H9 (cell line): ENCODE results near the gene PITPNM1. TPM values are rescaled to one million over a fixed set of nuclear protein-coding genes. Genes with fewer than 3 reads are reported as not detected.

Source experiments
- DNase-seq: peaks from one replicate; pipeline ENCODE4 v3.0.0-alpha.2; 2017
- H2AFZ ChIP-seq: one replicate; pipeline ENCODE4 v1.6.1; 2013; ENCODE audit warnings: mild to moderate bottlenecking, low read length, control low read depth, moderate library complexity
- H2AK5ac ChIP-seq: 2 replicates; pipeline ENCODE4 v1.6.1; 2013; ENCODE audit warnings: low read length, control low read depth, mixed read lengths; ENCODE audit not compliant: insufficient read length
- H2BK120ac ChIP-seq: one replicate; pipeline ENCODE4 v1.6.1; 2013; ENCODE audit warnings: low read depth, mild to moderate bottlenecking, low read length, control low read depth, inconsistent platforms; ENCODE audit not compliant: poor library complexity, severe bottlenecking
- H2BK12ac ChIP-seq: 2 replicates; pipeline ENCODE4 v1.6.1; 2013; ENCODE audit warnings: low read length, control low read depth, mixed read lengths, low read depth; ENCODE audit not compliant: insufficient read length
- H2BK15ac ChIP-seq: 2 replicates; pipeline ENCODE4 v1.6.1; 2013; ENCODE audit warnings: low read depth, low read length, control low read depth
- H2BK20ac ChIP-seq: one replicate; pipeline ENCODE4 v1.6.1; 2013; ENCODE audit warnings: low read depth, mild to moderate bottlenecking, low read length, control low read depth, inconsistent platforms; ENCODE audit not compliant: poor library complexity, severe bottlenecking
- H2BK5ac ChIP-seq: 2 replicates; pipeline ENCODE4 v1.6.1; 2013; ENCODE audit warnings: low read length, control low read depth, mixed read lengths; ENCODE audit not compliant: insufficient read length
- H3K14ac ChIP-seq: 2 replicates; pipeline ENCODE4 v1.6.1; 2013; ENCODE audit warnings: low read length, control low read depth; ENCODE audit not compliant: insufficient read depth
- H3K18ac ChIP-seq: 2 replicates; pipeline ENCODE4 v1.6.1; 2013; ENCODE audit warnings: low read depth, mild to moderate bottlenecking, mixed read lengths, low read length, control low read depth; ENCODE audit not compliant: insufficient read length
- H3K23ac ChIP-seq: 2 replicates; pipeline ENCODE4 v1.6.1; 2013; ENCODE audit warnings: low read length, control low read depth, mixed read lengths, low read depth; ENCODE audit not compliant: insufficient read length
- H3K23me2 ChIP-seq: 2 replicates; pipeline ENCODE4 v1.6.1; 2013; ENCODE audit warnings: low read depth, mild to moderate bottlenecking, mixed read lengths, low read length, control low read depth; ENCODE audit not compliant: insufficient read length, poor library complexity, severe bottlenecking
- H3K27ac ChIP-seq: 2 replicates; pipeline ENCODE4 v1.5.1; 2013; ENCODE audit warnings: low read length, control low read depth, mixed read lengths, low read depth; ENCODE audit not compliant: insufficient read length
- H3K27me3 ChIP-seq: 2 replicates; pipeline ENCODE4 v1.6.1; 2013; ENCODE audit warnings: low read length, control low read depth, inconsistent platforms; ENCODE audit not compliant: insufficient read depth
- H3K4ac ChIP-seq: 2 replicates; pipeline ENCODE4 v1.6.1; 2013; ENCODE audit warnings: low read depth, mild to moderate bottlenecking, control low read depth, inconsistent platforms, low read length, moderate library complexity
- H3K4me1 ChIP-seq: 2 replicates; pipeline ENCODE4 v1.6.1; 2013; ENCODE audit warnings: low read length, control low read depth, inconsistent platforms; ENCODE audit not compliant: insufficient read depth
- H3K4me2 ChIP-seq: 2 replicates; pipeline ENCODE4 v1.6.1; 2013; ENCODE audit warnings: low read length, control low read depth, mixed read lengths; ENCODE audit not compliant: insufficient read length, insufficient read depth
- H3K56ac ChIP-seq: 2 replicates; pipeline ENCODE4 v1.6.1; 2013; ENCODE audit warnings: low read depth, mild to moderate bottlenecking, mixed read lengths, low read length, control low read depth; ENCODE audit not compliant: insufficient read length
- H3K79me1 ChIP-seq: 2 replicates; pipeline ENCODE4 v1.6.1; 2013; ENCODE audit warnings: low read depth, mild to moderate bottlenecking, moderate library complexity, low read length, control low read depth, inconsistent platforms; ENCODE audit not compliant: insufficient read depth, poor library complexity, severe bottlenecking
- H3K79me2 ChIP-seq: 2 replicates; pipeline ENCODE4 v1.6.1; 2013; ENCODE audit warnings: low read length, control low read depth, inconsistent platforms; ENCODE audit not compliant: insufficient read depth
- H3K9ac ChIP-seq: 2 replicates; pipeline ENCODE4 v1.6.1; 2013; ENCODE audit warnings: low read length, control low read depth, mixed read lengths; ENCODE audit not compliant: insufficient read length; ENCODE audit errors: extremely low read depth
- H3K9me3 ChIP-seq: one replicate; pipeline ENCODE4 v1.6.1; 2013; ENCODE audit warnings: low read depth, low read length, inconsistent platforms; ENCODE audit not compliant: control insufficient read depth
- H3T11ph ChIP-seq: one replicate; pipeline ENCODE4 v1.6.1; 2013; ENCODE audit warnings: mild to moderate bottlenecking, low read length, control low read depth, inconsistent platforms
- H4K20me1 ChIP-seq: one replicate; pipeline ENCODE4 v1.6.1; 2013; ENCODE audit not compliant: control insufficient read depth, insufficient read length, insufficient read depth
- H4K5ac ChIP-seq: 2 replicates; pipeline ENCODE4 v1.6.1; 2013; ENCODE audit warnings: low read depth, mild to moderate bottlenecking, mixed read lengths, low read length, control low read depth; ENCODE audit not compliant: insufficient read length
- H4K8ac ChIP-seq: replicated peaks from 2 replicates; pipeline ENCODE4 v1.6.1; 2013; ENCODE audit warnings: low read length, control low read depth, mixed read lengths, low read depth; ENCODE audit not compliant: insufficient read length
- H4K91ac ChIP-seq: 2 replicates; pipeline ENCODE4 v1.6.1; 2013; ENCODE audit warnings: low read depth, mild to moderate bottlenecking, moderate library complexity, mixed read lengths, low read length, control low read depth; ENCODE audit not compliant: insufficient read length
- H3K27ac Mint-ChIP-seq, 3 experiments: 2 replicates in 2 of 3; 3 replicates in 1 of 3; pipeline ENCODE4 v1.8.0; 2020 to 2021; ENCODE audit warnings: mixed read lengths in 3 of 3, mild to moderate bottlenecking in 1 of 3, moderate library complexity in 1 of 3
- H3K27me3 Mint-ChIP-seq: 2 replicates; pipeline ENCODE4 v1.8.0; 2021; ENCODE audit warnings: low read depth, mild to moderate bottlenecking, moderate library complexity, mixed read lengths
- H3K36me3 Mint-ChIP-seq, 3 experiments: 2 replicates in 2 of 3; 3 replicates in 1 of 3; pipeline ENCODE4 v1.8.0; 2020 to 2021; ENCODE audit warnings: low read depth in 3 of 3, mixed read lengths in 3 of 3; ENCODE audit not compliant: insufficient read depth in 1 of 3
- H3K4me1 Mint-ChIP-seq, 2 experiments: 2 replicates each; pipeline ENCODE4 v1.8.0; 2020; ENCODE audit warnings: mixed read lengths in 2 of 2
- H3K4me3 Mint-ChIP-seq, 2 experiments: 2 replicates in 1 of 2; 3 replicates in 1 of 2; pipeline ENCODE4 v1.8.0; 2020 to 2021; ENCODE audit warnings: mild to moderate bottlenecking in 2 of 2, mixed read lengths in 2 of 2, moderate library complexity in 1 of 2
- H3K9me3 Mint-ChIP-seq, 2 experiments: 2 replicates in 1 of 2; 3 replicates in 1 of 2; pipeline ENCODE4 v1.8.0; 2020; ENCODE audit warnings: mild to moderate bottlenecking in 2 of 2, mixed read lengths in 2 of 2, moderate library complexity in 1 of 2
- WGBS: extraction: QIAGEN DNeasy Blood & Tissue Kit; methylation state at CpG from one replicate; pipeline ENCODE4 v1.1.7; 2013; ENCODE audit warnings: missing lambda C conversion rate, low lambda C conversion rate, mixed read lengths; ENCODE audit not compliant: insufficient read length; ENCODE audit errors: extremely low coverage; 5-methylcytosine and 5-hydroxymethylcytosine counted together
- total RNA-seq: library from RNA; stranded (reverse); gene quantifications from 2 replicates; pipeline ENCODE4 v1.2.1, GENCODE V29; 2021
- TF ChIP-seq, protein P1 (sequence below): fragments of 200-600 bp; sonication (generic); conservative IDR thresholded peaks from 3 replicates; pipeline ENCODE4 v1.8.0; 2021; ENCODE audit warnings: antibody characterized with exemption, mild to moderate bottlenecking

The PITPNM1 gene
- total RNA-seq, 1 experiment from 2014 or later = 43.5 TPM

DNA sequence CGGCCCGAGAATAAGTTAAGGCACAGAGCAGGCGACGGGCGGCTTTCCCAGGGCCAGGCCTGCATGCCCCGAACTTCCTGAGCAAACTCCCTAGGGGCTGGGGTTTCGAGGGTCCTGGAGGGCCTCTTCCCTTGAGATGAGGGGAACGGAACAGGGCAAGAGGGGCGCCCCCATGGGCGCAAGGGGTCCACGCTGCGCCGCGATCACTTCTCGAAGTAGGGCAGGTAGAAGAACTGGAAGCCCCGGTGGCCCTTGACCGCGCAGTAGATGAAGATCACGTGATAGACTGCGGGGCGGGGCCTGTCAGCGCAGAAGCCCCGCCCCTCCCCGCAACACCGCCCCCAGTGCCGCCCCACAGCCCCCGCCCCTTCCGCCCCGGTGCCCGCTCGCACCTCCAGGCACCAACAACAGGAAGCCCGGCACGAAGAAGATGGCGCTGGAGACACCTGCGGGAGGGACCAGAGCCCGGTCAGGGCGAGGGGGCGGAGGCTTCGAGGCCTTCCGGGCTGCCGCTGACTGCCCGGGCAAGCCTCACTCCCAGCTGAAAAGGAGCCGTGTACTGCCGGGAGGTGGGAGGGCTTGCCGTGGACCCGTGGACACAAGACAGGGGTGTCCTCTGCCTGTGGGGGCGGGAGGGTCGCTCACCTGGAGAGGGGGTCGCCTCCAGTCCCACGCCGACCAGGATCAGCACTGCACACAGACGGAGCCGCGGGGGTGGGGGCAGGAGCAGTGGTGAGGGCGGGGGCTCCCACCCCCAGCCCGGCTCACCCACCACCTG lies 40.6 kb downstream of the PITPNM1 start:
- whole genome bisulfite sequencing = no CpG with 5 or more reads among the region's 56 CpGs
- TF ChIP-seq, protein P1, sequence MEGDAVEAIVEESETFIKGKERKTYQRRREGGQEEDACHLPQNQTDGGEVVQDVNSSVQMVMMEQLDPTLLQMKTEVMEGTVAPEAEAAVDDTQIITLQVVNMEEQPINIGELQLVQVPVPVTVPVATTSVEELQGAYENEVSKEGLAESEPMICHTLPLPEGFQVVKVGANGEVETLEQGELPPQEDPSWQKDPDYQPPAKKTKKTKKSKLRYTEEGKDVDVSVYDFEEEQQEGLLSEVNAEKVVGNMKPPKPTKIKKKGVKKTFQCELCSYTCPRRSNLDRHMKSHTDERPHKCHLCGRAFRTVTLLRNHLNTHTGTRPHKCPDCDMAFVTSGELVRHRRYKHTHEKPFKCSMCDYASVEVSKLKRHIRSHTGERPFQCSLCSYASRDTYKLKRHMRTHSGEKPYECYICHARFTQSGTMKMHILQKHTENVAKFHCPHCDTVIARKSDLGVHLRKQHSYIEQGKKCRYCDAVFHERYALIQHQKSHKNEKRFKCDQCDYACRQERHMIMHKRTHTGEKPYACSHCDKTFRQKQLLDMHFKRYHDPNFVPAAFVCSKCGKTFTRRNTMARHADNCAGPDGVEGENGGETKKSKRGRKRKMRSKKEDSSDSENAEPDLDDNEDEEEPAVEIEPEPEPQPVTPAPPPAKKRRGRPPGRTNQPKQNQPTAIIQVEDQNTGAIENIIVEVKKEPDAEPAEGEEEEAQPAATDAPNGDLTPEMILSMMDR = no peak
- Histone ChIP-seq H2BK120ac (no peak overlapping the region), H2BK20ac (no peak overlapping the region), H3K27ac (no peak overlapping the region), H3K79me1 (no peaks in the 10 kb centered on the region), H3K4me1 (no peaks in the 10 kb centered on the region; the same call in 1 of the 2 replicates), H3K4ac (no peak overlapping the region), H4K20me1 (no peaks in the 10 kb centered on the region), H3K56ac (no peak overlapping the region), H2AFZ (no peak overlapping the region), H4K8ac (no peak overlapping the region), H3K23ac (no peak overlapping the region), H3K9me3 (no peaks in the 10 kb centered on the region), H3K14ac (peak overlapping the region; percentile 90), H2BK5ac (no peak overlapping the region), H2BK15ac (no peak overlapping the region), H3K23me2 (peaks cover 12% of the 10 kb centered on the region), H3K18ac (peak overlapping the region; percentile 90), H4K5ac (no peak overlapping the region), H2BK12ac (no peak overlapping the region), H3K9ac (peak overlapping the region; percentile 81), H4K91ac (no peak overlapping the region), H2AK5ac (no peak overlapping the region), H3K27me3 (no peaks in the 10 kb centered on the region), H3K4me2 (peak overlapping the region; percentile 49), H3T11ph (no peak overlapping the region), H3K79me2 (no peaks in the 10 kb centered on the region)
- H3K27me3 Mint-ChIP-seq = peaks cover 2% of the 10 kb centered on the region
- peak; percentile 95 for DNase-seq
- no peaks in the 10 kb centered on the region for H3K9me3 Mint-ChIP-seq
- peak overlapping the region; percentile 83 to 86 for H3K4me3 Mint-ChIP-seq
- peaks cover 0 to 4% (median 0%) of the 10 kb centered on the region in 3 experiments; a peak in 2 of 7 replicates for H3K36me3 Mint-ChIP-seq
- peaks cover 20 to 25% of the 10 kb centered on the region in 2 experiments for H3K4me1 Mint-ChIP-seq
- H3K27ac Mint-ChIP-seq = peak overlapping the region; percentile 48 to 95 (median 71); a peak in 4 of 7 replicates
